Measurements from ENCODE around the gene ZSWIM3.

The ZSWIM3 gene

DNA sequence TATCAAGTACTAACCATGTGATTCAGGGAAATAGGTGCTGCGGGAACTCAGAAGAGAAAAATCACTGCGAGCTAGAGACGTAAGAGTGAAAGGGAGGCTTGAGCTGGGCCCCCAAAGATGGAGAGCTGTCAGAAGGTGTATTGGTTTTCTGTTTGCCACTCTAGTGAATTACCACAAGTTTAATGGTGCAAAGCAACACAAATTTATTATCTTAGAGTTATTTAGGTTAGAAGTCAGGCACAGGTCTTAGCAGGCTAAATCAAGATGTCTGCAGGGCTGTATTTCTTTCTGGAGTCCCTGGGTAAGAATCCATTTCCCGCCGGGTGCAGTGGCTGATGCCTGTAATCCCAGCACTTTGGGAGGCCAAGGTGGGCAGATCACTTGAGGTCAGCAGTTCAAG lies 2.5 kb downstream of the ZSWIM3 start:
- no peak for TF ChIP-seq CTCF (IDR thresholded peaks at IDR 0.05; ENCODE audit: insufficient read depth, low read depth, low read length, missing control alignments)
- H3K4me3 ChIP-seq (ENCODE audit: low read depth, low read length): no peak overlapping the region
- DNase-seq (ENCODE audit: low read depth): no peak

GRCh38 chr20:45860560-45861220 lies 3.3 kb downstream of the ZSWIM3 start:
- no peak overlapping the region for H3K4me3 ChIP-seq (ENCODE audit: low read depth, low read length)
- no peak for TF ChIP-seq CTCF (IDR thresholded peaks at IDR 0.05; ENCODE audit: insufficient read depth, low read depth, low read length, missing control alignments)
- no peak for DNase-seq (ENCODE audit: low read depth)

- DNase-seq (ENCODE audit: low read depth): no peak
- no peak for TF ChIP-seq CTCF (IDR thresholded peaks at IDR 0.05; ENCODE audit: insufficient read depth, low read depth, low read length, missing control alignments)
- H3K4me3 ChIP-seq (ENCODE audit: low read depth, low read length): no peak overlapping the region
Observed at GRCh38 chr20:45861221-45862075, 4.0 kb downstream of the ZSWIM3 start.

DNA sequence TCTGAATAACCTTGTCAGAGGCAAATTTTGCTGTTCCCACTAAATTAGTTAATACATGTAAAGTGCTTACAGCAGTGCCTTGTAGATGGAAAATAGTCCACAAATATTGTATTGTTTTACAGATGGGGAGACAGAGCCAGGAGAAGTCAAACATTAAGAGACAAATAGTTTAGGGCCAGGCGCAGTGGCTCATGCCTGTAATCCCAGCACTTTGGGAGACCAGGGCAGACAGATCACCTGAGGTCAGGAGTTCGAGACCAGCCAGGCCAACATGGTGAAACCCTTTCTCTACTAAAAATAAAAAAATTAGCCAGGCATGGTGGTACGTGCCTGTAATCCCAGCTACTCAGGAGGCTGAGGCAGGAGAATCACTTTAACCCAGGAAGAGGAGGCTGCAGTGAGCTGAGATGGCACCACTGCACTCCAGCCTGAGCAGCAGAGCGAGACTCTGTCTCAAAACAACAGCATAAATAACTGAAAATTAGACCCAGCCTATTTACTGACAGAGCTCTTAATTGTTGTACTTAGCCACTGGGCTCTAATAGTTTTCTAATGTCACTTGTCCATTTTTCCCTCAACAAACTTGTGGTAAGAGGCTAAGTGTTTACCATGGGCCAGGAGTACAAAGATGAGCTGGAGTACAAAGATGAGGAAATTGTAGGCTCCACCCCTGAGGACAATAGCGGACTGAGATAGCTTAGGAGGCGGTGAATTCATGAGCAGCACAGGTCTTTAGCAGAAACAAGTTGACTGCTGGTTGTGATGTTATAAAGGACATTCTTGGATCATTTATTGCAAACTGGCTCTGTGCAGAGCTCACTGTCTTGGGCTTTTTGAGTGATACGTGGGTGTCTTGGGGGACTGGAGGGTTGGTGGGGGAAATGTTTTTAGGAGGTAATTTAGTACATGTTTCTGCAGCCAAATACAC lies 6.4 kb downstream of the ZSWIM3 start:
- no peak for DNase-seq (ENCODE audit: low read depth)
- TF ChIP-seq CTCF (IDR thresholded peaks at IDR 0.05; ENCODE audit: insufficient read depth, low read depth, low read length, missing control alignments): no peak
- no peak overlapping the region for H3K4me3 ChIP-seq (ENCODE audit: low read depth, low read length)

GRCh38 chr20:45866454-45866853 lies 9.0 kb downstream of the ZSWIM3 start:
- no peak overlapping the region for H3K4me3 ChIP-seq (ENCODE audit: low read depth, low read length)
- no peak for TF ChIP-seq CTCF (IDR thresholded peaks at IDR 0.05; ENCODE audit: insufficient read depth, low read depth, low read length, missing control alignments)
- DNase-seq (ENCODE audit: low read depth): no peak

DNA sequence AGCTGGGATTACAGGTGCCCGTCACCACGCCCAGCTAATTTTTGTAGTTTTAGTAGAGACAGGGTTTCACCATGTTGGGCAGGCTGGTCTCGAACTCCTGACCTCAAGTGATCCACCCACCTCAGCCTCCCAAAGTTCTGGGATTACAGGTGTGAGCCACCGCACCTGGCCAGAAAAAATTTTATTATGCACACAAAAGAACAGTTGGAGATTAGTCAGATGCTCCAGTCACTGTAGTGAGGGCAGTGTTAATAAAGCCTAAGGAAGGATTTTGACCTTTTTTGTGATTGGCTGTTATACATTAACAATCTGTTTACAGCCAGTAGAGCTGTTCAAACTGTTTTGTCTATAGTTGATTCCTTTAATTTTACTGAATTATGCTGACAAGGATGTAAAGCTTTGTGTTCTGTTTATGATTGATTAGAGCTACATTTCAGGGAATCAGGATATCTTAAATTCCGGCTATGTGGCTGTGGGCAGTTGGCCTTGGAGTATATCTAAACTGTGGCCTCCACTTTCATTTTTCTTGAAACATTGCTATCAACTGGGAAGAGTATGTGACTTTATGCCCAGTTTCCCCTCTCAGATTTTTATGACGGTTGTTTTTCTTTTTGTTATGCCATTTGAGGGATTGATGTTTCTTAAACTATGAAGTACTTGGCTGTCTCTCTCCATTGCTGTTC lies 9.9 kb downstream of the ZSWIM3 start:
- H3K4me3 ChIP-seq (ENCODE audit: low read depth, low read length): no peak overlapping the region

More for the DNA sequence above, 9.9 kb downstream of the ZSWIM3 start:
- no peak for TF ChIP-seq CTCF (IDR thresholded peaks at IDR 0.05; ENCODE audit: insufficient read depth, low read depth, low read length, missing control alignments)
- no peak for DNase-seq (ENCODE audit: low read depth)

Measured in GM12865 (cell line).